DOHH2 (cell line): Measurements from ENCODE around the gene GMEB2.

Experiments
- CTCF ChIP-seq: fragments of 200-600 bp; sonication (generic); IDR thresholded peaks from one replicate; pipeline ENCODE4 v1.5.1; 2014; ENCODE audit warnings: antibody characterized with exemption, mild to moderate bottlenecking, low read depth, low read length; ENCODE audit not compliant: poor library complexity, severe bottlenecking
- EZH2phosphoT487 ChIP-seq: fragments of 200-600 bp; sonication (generic); IDR thresholded peaks from 2 replicates; pipeline ENCODE4 v1.6.1; 2017; ENCODE audit warnings: borderline replicate concordance, mild to moderate bottlenecking, antibody characterized with exemption, low read length, moderate library complexity, mixed read lengths

- TF ChIP-seq CTCF (no peak), EZH2phosphoT487 (no peak)
These were observed 35.9 kb upstream of the GMEB2 start for GRCh38 chr20:63662813-63663189.
